Fibroblast of the conjunctiva (primary cell): ENCODE data around the gene FTO.
"Not testable (repeated sequence)": the region's sequence is repeated elsewhere in the genome, so short reads cannot be mapped to it uniquely, and the experiment has no call there.

ENCODE experiments used
- DNase-seq: peaks from one replicate; pipeline ENCODE4 v3.0.0-alpha.2; 2010; ENCODE audit warnings: low read depth

Gene FTO

GRCh38 chr16:54181683-54182329, 477.9 kb downstream of the FTO start:
- not testable (repeated sequence) for DNase-seq

GRCh38 chr16:54185045-54185444, 481.1 kb downstream of the FTO start:
- DNase-seq, result no peak

GRCh38 chr16:54191163-54191562, 487.2 kb downstream of the FTO start:
- DNase-seq, result no peak

GRCh38 chr16:54191592-54191991, 487.6 kb downstream of the FTO start:
- DNase-seq, result no peak

- DNase-seq, result no peak
Measured at GRCh38 chr16:54193013-54193664, 489.2 kb downstream of the FTO start.

- peak; percentile 49 for DNase-seq
Measured at GRCh38 chr16:54193665-54194333, 489.8 kb downstream of the FTO start.

GRCh38 chr16:54194334-54194743, 490.4 kb downstream of the FTO start:
- DNase-seq, result no peak

- DNase-seq, result no peak
Measured at GRCh38 chr16:54197758-54198157, 493.8 kb downstream of the FTO start.

GRCh38 chr16:54199487-54200160, 495.7 kb downstream of the FTO start:
- no peak for DNase-seq

GRCh38 chr16:54200161-54200534, 496.2 kb downstream of the FTO start:
- DNase-seq, result no peak

GRCh38 chr16:54200720-54201119, 496.8 kb downstream of the FTO start:
- DNase-seq, result no peak

GRCh38 chr16:54201200-54201599, 497.2 kb downstream of the FTO start:
- no peak for DNase-seq
